K562 (cell line): Measurements from ENCODE around the gene WDR17. TPM values are rescaled to one million over a fixed set of nuclear protein-coding genes. Genes with fewer than 3 reads are reported as not detected.

Experiments
- ATAC-seq: fragments of 200-7000 bp; cut with Tn5 transposase; 3 replicates; pipeline ENCODE4 v1.9.1; 2020; ENCODE audit warnings: moderate library complexity
- BruUV-seq: library from RNA; stranded (reverse); fragments of 400-500 nt; replicated peaks from 2 replicates; lab custom pipeline; 2021; lab: Mats Ljungman, UMichigan
- CTCF ChIA-PET: fragments of 300-600 bp; formaldehyde crosslinking; extraction: SDS; loops from one replicate; lab custom pipeline; 2021; ENCODE audit warnings: low intra/inter-chr PET ratio; lab: Yijun Ruan, JAX
- POLR2A ChIA-PET: fragments of 300-600, 350-650 bp; sonication (Branson Sonifier 250); formaldehyde crosslinking; extraction: SDS; loops from one replicate; lab custom pipeline; 2021; ENCODE audit warnings: antibody characterized with exemption, inconsistent platforms; lab: Yijun Ruan, JAX
- DNase-seq, 4 experiments: peaks; one replicate each; pipeline versions ENCODE4 v3.0.0 to v3.0.0-alpha.2; 2011 to 2018; ENCODE audit warnings: low spot score in 3 of 4, mixed read lengths in 3 of 4; ENCODE audit errors: extremely low read depth in 1 of 4
- FAIRE-seq: peaks from 2 replicates; lab custom pipeline; 2011; peaks lifted over from hg19 to GRCh38; lab: Jason Lieb, UNC
- H2AFZ ChIP-seq: 2 replicates; pipeline ENCODE4 v1.6.0; 2011; ENCODE audit warnings: low read depth, low read length, control low read depth, inconsistent platforms
- H3K27ac ChIP-seq: fragments of 200-600 bp; 3 replicates; pipeline ENCODE4 v1.8.0; 2011; ENCODE audit warnings: low read depth, mild to moderate bottlenecking, control low read depth, inconsistent platforms, low read length, moderate library complexity, mixed read lengths; ENCODE audit errors: extremely low read depth
- H3K27me3 ChIP-seq, 2 experiments: fragments of 300-600 bp in 1 of 2; 2 replicates in 1 of 2; 3 replicates in 1 of 2; pipeline versions ENCODE4 v1.6.0 to v1.8.0; 2011; ENCODE audit warnings: inconsistent platforms in 2 of 2, low read length in 2 of 2, mild to moderate bottlenecking in 1 of 2, mixed read lengths in 1 of 2, moderate library complexity in 1 of 2; ENCODE audit not compliant: control insufficient read depth in 2 of 2, insufficient read depth in 2 of 2
- H3K36me3 ChIP-seq: fragments of 300-600 bp; 3 replicates; pipeline ENCODE4 v1.8.0; 2011; ENCODE audit warnings: mild to moderate bottlenecking, low read length, inconsistent platforms; ENCODE audit not compliant: control insufficient read depth, insufficient read depth
- H3K4me1 ChIP-seq, 2 experiments: fragments of 200-600 bp in 1 of 2; replicated peaks in 1 of 2; 2 replicates in 1 of 2; 3 replicates in 1 of 2; pipeline versions ENCODE4 v1.5.1 to v1.8.0; 2011; ENCODE audit warnings: inconsistent platforms in 2 of 2, low read length in 2 of 2, mild to moderate bottlenecking in 1 of 2, mixed read lengths in 1 of 2, moderate library complexity in 1 of 2; ENCODE audit not compliant: control insufficient read depth in 2 of 2, insufficient read depth in 2 of 2
- H3K4me2 ChIP-seq: 2 replicates; pipeline ENCODE4 v1.6.1; 2011; ENCODE audit warnings: low read length, control low read depth, inconsistent platforms, mixed read lengths; ENCODE audit not compliant: insufficient read depth
- H3K4me3 ChIP-seq: fragments of 200-600 bp; sonication (generic), shearing (Covaris generic); 2 replicates; pipeline ENCODE4 v1.5.1; 2016; ENCODE audit warnings: control low read depth, inconsistent platforms
- H3K79me2 ChIP-seq: fragments of 200-600 bp; 3 replicates; pipeline ENCODE4 v1.8.0; 2011; ENCODE audit warnings: low read length, inconsistent platforms; ENCODE audit not compliant: control insufficient read depth, insufficient read depth
- H3K9ac ChIP-seq, 2 experiments: 2 replicates each; pipeline versions ENCODE4 v1.6.0 to v1.6.1; 2011; ENCODE audit warnings: low read depth in 2 of 2, low read length in 2 of 2, control low read depth in 1 of 2, inconsistent platforms in 1 of 2, mild to moderate bottlenecking in 1 of 2, mixed read lengths in 1 of 2; ENCODE audit not compliant: insufficient read depth in 1 of 2
- H3K9me1 ChIP-seq: one replicate; pipeline ENCODE4 v1.6.0; 2011; ENCODE audit warnings: inconsistent platforms, mild to moderate bottlenecking, low read length, moderate library complexity; ENCODE audit not compliant: control insufficient read depth, insufficient read depth
- H3K9me3 ChIP-seq: replicated peaks from 2 replicates; pipeline ENCODE4 v1.5.1; 2011; ENCODE audit warnings: low read depth, low read length, inconsistent platforms; ENCODE audit not compliant: control insufficient read depth, insufficient read depth
- H4K20me1 ChIP-seq: replicated peaks from 2 replicates; pipeline ENCODE4 v1.6.1; 2011; ENCODE audit warnings: low read length, inconsistent platforms, mixed read lengths; ENCODE audit not compliant: control insufficient read depth, insufficient read depth
- BHLHE40 ChIP-seq: IDR thresholded peaks from 2 replicates; pipeline ENCODE4 v1.6.1; 2011; ENCODE audit warnings: low read length, improper control_type of control experiment
- FOXP1 ChIP-seq: sonication (generic); formaldehyde crosslinking; IDR thresholded peaks from 2 replicates; pipeline ENCODE4 v1.8.0; 2022; ENCODE audit warnings: mild to moderate bottlenecking, missing genetic modification reagents
- JUNB ChIP-seq: fragments of 450-650 bp; formaldehyde crosslinking; conservative IDR thresholded peaks from 2 replicates; pipeline ENCODE4 v1.4.0; 2020; ENCODE audit warnings: mild to moderate bottlenecking
- NRF1 ChIP-seq, 2 experiments: fragments of 450-650 bp; IDR thresholded peaks in 1 of 2; conservative IDR thresholded peaks in 1 of 2; 2 replicates each; pipeline ENCODE4 v1.6.1; 2014; ENCODE audit warnings: mild to moderate bottlenecking in 2 of 2
- POLR2G ChIP-seq: fragments of 200-400 bp; formaldehyde crosslinking; IDR thresholded peaks from 2 replicates; pipeline ENCODE4 v1.6.1; 2017; ENCODE audit warnings: low read depth, mild to moderate bottlenecking, antibody characterized with exemption, low read length, moderate library complexity
- RFX1 ChIP-seq: fragments of 450-650 bp; IDR thresholded peaks from 2 replicates; pipeline ENCODE4 v1.6.1; 2016; ENCODE audit warnings: mild to moderate bottlenecking, moderate library complexity
- TAF7 ChIP-seq: fragments of 450-650 bp; IDR thresholded peaks from 2 replicates; pipeline ENCODE4 v1.6.1; 2016; ENCODE audit warnings: missing genetic modification characterization, missing compliant biosample characterization
- TCF7L2 ChIP-seq: fragments of 150-350 bp; IDR thresholded peaks from 2 replicates; pipeline ENCODE4 v1.6.1; 2016; ENCODE audit warnings: low read depth, mild to moderate bottlenecking, low read length, moderate library complexity
- ZNF79 ChIP-seq: fragments of 250-450 bp; sonication (Bioruptor Pico); IDR thresholded peaks from 2 replicates; pipeline ENCODE4 v1.4.0; 2020; ENCODE audit warnings: low read depth, mild to moderate bottlenecking, moderate library complexity
- WGBS: fragments of 100-300 bp; shearing (Covaris generic); methylation state at CpG from one replicate; pipeline ENCODE4 v1.1.6; 2016; ENCODE audit warnings: low coverage, mixed read lengths; ENCODE audit not compliant: insufficient coverage; ENCODE audit errors: missing lambda C conversion rate; 5-methylcytosine and 5-hydroxymethylcytosine counted together
- in situ Hi-C: fragments of 300-500 bp; cut with MboI; formaldehyde crosslinking; loops from 4 replicates; pipeline ENCODE4 v1.15.0; 2018; ENCODE audit warnings: inconsistent platforms, mixed read lengths
- intact Hi-C: fragments of 100-400 bp; cut with micrococcal nuclease; formaldehyde crosslinking; loops from 2 replicates; pipeline ENCODE4 v1.14.2; 2022
- polyA plus RNA-seq, 8 experiments: library from polyadenylated mRNA; depleted of rRNA in 4 of 8; stranded (reverse) in 5 of 8; unstranded in 3 of 8; fragments of >200 nt; fragmentation: Nextera tagmentation in 2 of 8; fragmentation: Illumina TruSeq in 1 of 8; extraction: Ambion mirVana in 2 of 8; extraction: Trizol in 1 of 8; gene quantifications; 2 replicates each; pipeline versions ENCODE4 v1.2.1 to v1.2.3, GENCODE V29; 2011 to 2014; ENCODE audit warnings: inconsistent platforms in 1 of 8, missing spikeins in 1 of 8
- total RNA-seq, 7 experiments: library from RNA; depleted of rRNA in 6 of 7; stranded (reverse); fragments of >200 nt in 6 of 7; fragmentation: Illumina TruSeq in 2 of 7; extraction: Trizol in 2 of 7; gene quantifications; 2 replicates each; pipeline versions ENCODE4 v1.2.1 to v1.2.3, GENCODE V29; 2011 to 2021; ENCODE audit warnings: low replicate concordance in 1 of 7

WDR17 gene
- total and polyA plus RNA-seq, 9 of the 15 experiments (the other 6 are each of a cell fraction or from before 2014, with no cell fraction given), result 0.04 to 0.07 TPM; not detected in 7

DNA sequence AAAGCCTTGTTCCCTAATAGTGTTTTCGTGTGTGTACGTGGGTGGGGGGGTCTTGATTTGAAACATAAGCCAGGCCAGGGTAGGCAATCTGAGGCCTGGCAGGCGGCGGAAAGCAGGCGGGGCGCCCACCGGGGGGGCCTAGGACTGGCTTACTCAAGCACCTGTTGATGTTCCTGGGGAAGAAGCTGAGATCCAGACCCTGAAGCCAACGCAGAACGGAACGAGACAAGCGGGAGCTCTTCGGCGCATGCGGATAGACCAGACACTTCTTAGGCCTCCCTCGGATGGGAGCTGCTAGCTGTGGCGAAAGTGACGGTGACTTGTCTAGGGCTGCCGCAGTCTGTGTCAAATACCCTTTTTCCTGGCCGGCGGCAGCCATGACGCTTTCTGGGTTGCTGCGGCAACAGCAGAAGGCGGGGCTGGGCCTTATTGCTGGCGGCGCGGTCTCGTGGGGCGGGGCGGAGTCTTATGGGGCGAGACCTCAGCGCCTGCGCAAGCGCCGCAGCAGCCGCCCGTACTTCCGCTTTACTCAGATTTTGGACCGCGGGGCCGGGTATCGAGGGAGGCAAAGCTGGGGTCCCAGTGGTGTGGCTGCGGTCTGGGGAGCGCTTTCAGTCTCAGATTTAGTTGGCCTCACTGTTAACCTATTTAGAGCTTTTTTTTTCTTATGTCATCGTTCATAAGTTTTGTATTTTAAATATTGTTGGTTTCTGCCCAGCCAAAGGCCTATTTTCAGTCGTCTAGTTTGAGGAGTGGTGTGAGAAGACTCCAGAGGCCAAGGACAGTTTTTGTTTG, 129.7 kb downstream of the WDR17 start, which contains the start of gene SPATA4 (continued):
- TF ChIP-seq TCF7L2, result no peak
- TF ChIP-seq FOXP1 (CRISPR knock-in tag), result no peak
- TF ChIP-seq POLR2G, result peak; percentile 78

DNA sequence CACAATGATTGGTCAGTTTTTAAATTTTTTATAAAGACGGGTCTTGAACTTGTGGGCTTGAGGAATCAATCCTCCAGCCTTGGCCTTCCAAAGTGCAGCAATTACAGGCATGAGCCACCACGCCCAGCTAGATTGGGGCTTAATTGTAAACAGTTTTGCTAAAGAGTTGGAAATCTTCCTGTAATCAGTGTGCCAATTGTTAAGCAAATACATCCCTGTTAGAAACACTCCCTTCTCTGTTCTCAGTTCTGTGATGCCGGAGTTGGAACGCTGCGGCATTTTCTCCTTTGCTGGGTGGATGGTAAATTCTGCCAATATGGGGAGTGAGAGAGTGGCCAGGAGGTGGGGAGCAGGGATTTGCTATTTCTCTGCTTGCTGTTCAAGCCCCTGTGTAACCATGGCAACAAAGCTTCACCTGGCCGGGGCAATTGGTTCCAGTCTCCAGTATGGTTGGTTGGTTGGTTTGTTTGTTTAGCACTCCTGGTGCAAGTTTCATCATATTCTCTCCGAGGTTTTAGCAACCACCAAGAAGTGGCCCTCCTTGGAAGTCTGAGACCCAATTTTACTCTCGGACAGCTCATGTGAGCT, 132.8 kb downstream of the WDR17 start:
- H3K36me3 ChIP-seq, result no peaks in the 10 kb centered on the region
- no peak overlapping the region for H3K4me3 ChIP-seq
- FAIRE-seq (no peak), DNase-seq (no peak), ATAC-seq (no peak)
- H4K20me1 ChIP-seq, result no peaks in the 10 kb centered on the region
- peaks cover 5 to 12% of the 10 kb centered on the region in 2 experiments; a peak in 1 of 5 replicates for H3K27me3 ChIP-seq
- ChIA-PET CTCF (no interaction called here), POLR2A (no interaction called here)
- H2AFZ ChIP-seq, result no peak overlapping the region
- no TSS peak for BruUV-seq
- 1% methylated on average over 8 of the region's 8 CpGs for WGBS
- H3K79me2 ChIP-seq, result no peaks in the 10 kb centered on the region
- H3K4me2 ChIP-seq, result no peak overlapping the region
- no peaks in the 10 kb centered on the region for H3K9me1 ChIP-seq
- intact Hi-C loops (no loop called here), in situ Hi-C loops (no loop called here)
- TF ChIP-seq TAF7 (tag), result no peak
- TF ChIP-seq JUNB (CRISPR knock-in tag), result no peak
- no peak for TF ChIP-seq ZNF79 (CRISPR knock-in tag)
- TF ChIP-seq BHLHE40, result no peak
- peak; percentile 71 for TF ChIP-seq RFX1
- no peak for TF ChIP-seq NRF1 (conservative IDR thresholded peaks at IDR 0.05 in 1 of 2, IDR thresholded peaks at IDR 0.05 in 1 of 2)
- no peaks in the 10 kb centered on the region for H3K9me3 ChIP-seq
- H3K4me1 ChIP-seq, result peaks cover 0 to 8% of the 10 kb centered on the region in 2 experiments; a peak in 2 of 5 replicates
- no peak overlapping the region for H3K27ac ChIP-seq
- H3K9ac ChIP-seq, result no peak overlapping the region
